PC-9 (cell line): ENCODE results near the gene GDPGP1. TPM values are rescaled to one million over a fixed set of nuclear protein-coding genes. Genes with fewer than 3 reads are reported as not detected.

Experiments used
- BruUV-seq: library from RNA; stranded (reverse); fragments of 400-500 nt; replicated peaks from 2 replicates; lab custom pipeline; 2021; lab: Mats Ljungman, UMichigan
- CTCF ChIA-PET: fragments of 300-600 bp; sonication (Branson Sonifier 250); formaldehyde crosslinking; loops from one replicate; lab custom pipeline; 2022; ENCODE audit warnings: antibody characterized with exemption; lab: Charles Lee
- POLR2A ChIA-PET: fragments of 300-600 bp; sonication (Branson Sonifier 250); formaldehyde crosslinking; loops from one replicate; lab custom pipeline; 2022; ENCODE audit warnings: antibody characterized with exemption; ENCODE audit not compliant: unreplicated experiment; lab: Charles Lee
- DNase-seq, 2 experiments: peaks; one replicate each; pipeline versions ENCODE4 v3.0.0 to v3.0.0-alpha.2; 2015 to 2022; ENCODE audit warnings: mixed read lengths in 1 of 2
- H2AFZ ChIP-seq: fragments of 200-600 bp; sonication (generic); 2 replicates; pipeline ENCODE4 v1.8.1; 2017; ENCODE audit warnings: antibody characterized with exemption
- H3F3A ChIP-seq: fragments of 200-600 bp; sonication (generic); 2 replicates; pipeline ENCODE4 v1.8.1; 2017; ENCODE audit warnings: antibody characterized with exemption, mild to moderate bottlenecking, low read depth; ENCODE audit not compliant: insufficient read depth
- H3K27ac ChIP-seq: fragments of 200-600 bp; sonication (generic); 2 replicates; pipeline ENCODE4 v1.6.1; 2016; ENCODE audit warnings: mixed run types
- H3K27me3 ChIP-seq: fragments of 200-600 bp; sonication (generic); 2 replicates; pipeline ENCODE4 v1.6.1; 2016; ENCODE audit warnings: low read depth, mixed run types; ENCODE audit not compliant: insufficient read depth
- H3K36me3 ChIP-seq: fragments of 200-600 bp; sonication (generic); 2 replicates; pipeline ENCODE4 v1.6.1; 2016; ENCODE audit warnings: low read depth, mixed run types
- H3K4me1 ChIP-seq: fragments of 200-600 bp; sonication (generic); replicated peaks from 2 replicates; pipeline ENCODE4 v1.6.1; 2016; ENCODE audit warnings: mixed run types; ENCODE audit not compliant: insufficient read depth
- H3K4me2 ChIP-seq: fragments of 200-600 bp; sonication (generic); 2 replicates; pipeline ENCODE4 v1.6.1; 2017; ENCODE audit warnings: mixed run types
- H3K4me3 ChIP-seq: fragments of 200-600 bp; sonication (generic); 2 replicates; pipeline ENCODE4 v1.6.1; 2016; ENCODE audit warnings: mixed run types
- H3K79me2 ChIP-seq: fragments of 200-600 bp; sonication (generic); 2 replicates; pipeline ENCODE4 v1.6.1; 2017; ENCODE audit warnings: low read depth, mixed run types
- H3K9me2 ChIP-seq: fragments of 200-600 bp; sonication (generic); 2 replicates; pipeline ENCODE4 v1.8.1; 2017; ENCODE audit warnings: mild to moderate bottlenecking; ENCODE audit not compliant: insufficient read depth
- H3K9me3 ChIP-seq: fragments of 200-600 bp; sonication (generic); 2 replicates; pipeline ENCODE4 v1.8.1; 2016; ENCODE audit warnings: low read depth; ENCODE audit not compliant: insufficient read depth
- H4K20me1 ChIP-seq: fragments of 200-600 bp; sonication (generic); 2 replicates; pipeline ENCODE4 v1.8.1; 2017; ENCODE audit not compliant: insufficient read depth
- CTCF ChIP-seq: fragments of 200-600 bp; sonication (generic); conservative IDR thresholded peaks from 2 replicates; pipeline ENCODE4 v1.6.1; 2017; ENCODE audit warnings: mixed run types, antibody characterized with exemption, mild to moderate bottlenecking, moderate library complexity
- EZH2 ChIP-seq: fragments of 200-600 bp; sonication (generic); IDR thresholded peaks from 2 replicates; pipeline ENCODE4 v1.8.0; 2017; ENCODE audit warnings: antibody characterized with exemption, low read depth
- intact Hi-C: fragments of 100-400 bp; cut with micrococcal nuclease; formaldehyde crosslinking; loops from one replicate; pipeline ENCODE4 v1.10.0; 2022; ENCODE audit not compliant: unreplicated experiment
- total RNA-seq: library from RNA; stranded (reverse); gene quantifications from 2 replicates; pipeline ENCODE4 v1.2.3, GENCODE V29; 2021

GDPGP1 gene
- total RNA-seq, 1 experiment from 2014 or later: 7.6 TPM

- Histone ChIP-seq H3K4me2 (peak overlapping the region; percentile 88), H3K9me2 (no peaks in the 10 kb centered on the region), H3F3A (peaks cover 85% of the 10 kb centered on the region), H3K27ac (peak overlapping the region; percentile 99), H3K4me3 (peak overlapping the region; percentile 49; the same call in 1 of the 2 replicates), H2AFZ (no peak overlapping the region), H3K36me3 (peaks cover 50% of the 10 kb centered on the region), H3K9me3 (no peaks in the 10 kb centered on the region), H3K4me1 (peaks cover 71% of the 10 kb centered on the region), H3K79me2 (peaks cover 85% of the 10 kb centered on the region), H3K27me3 (no peaks in the 10 kb centered on the region), H4K20me1 (no peaks in the 10 kb centered on the region)
- intact Hi-C loops: loop anchor here (1.0 to 5.0 kb wide), 2 partner anchors 52 to 111 kb away; partner anchors contain the start of gene IDH2
- POLR2A ChIA-PET: interaction anchor here (0.6 to 0.9 kb wide), 3 partner anchors 12 to 1299 kb away, joined by 3 to 7 read pairs (median 5); partner anchors contain the start of genes CIB1, GDPGP1 and SEMA4B
- CTCF ChIA-PET: interaction anchor here (0.7 kb wide), 2 partner anchors 22 to 68 kb away, joined by 3 to 5 read pairs; no protein-coding TSS in a partner anchor
- peak; percentile 82 to 83 for DNase-seq
- BruUV-seq: no TSS peak
- TF ChIP-seq CTCF (no peak), EZH2 (no peak)
These were observed 20.7 kb upstream of the GDPGP1 start for GRCh38 chr15:90213122-90213817.

- intact Hi-C loops: loop anchor here (1.0 to 5.0 kb wide), 2 partner anchors 53 to 112 kb away; partner anchors contain the start of gene IDH2
- peaks cover 48% of the 10 kb centered on the region for H3K36me3 ChIP-seq
- no peaks in the 10 kb centered on the region for H4K20me1 ChIP-seq
- no peak for TF ChIP-seq EZH2
- no peak for TF ChIP-seq CTCF
- no peaks in the 10 kb centered on the region for H3K9me2 ChIP-seq
- H3K79me2 ChIP-seq: peaks cover 83% of the 10 kb centered on the region
- H3K4me2 ChIP-seq: peak overlapping the region; percentile 88
- H2AFZ ChIP-seq: no peak overlapping the region
- ChIA-PET CTCF (interaction anchor here (0.7 to 0.8 kb wide), 3 partner anchors 22 to 107 kb away, joined by 3 to 6 read pairs (median 5); no protein-coding TSS in a partner anchor), POLR2A (interaction anchor here (0.6 kb wide), 1 partner anchor 13 kb away, joined by 7 read pairs; the partner anchor contains the start of gene SEMA4B)
- H3K9me3 ChIP-seq: no peaks in the 10 kb centered on the region
- BruUV-seq: no TSS peak
- H3K27me3 ChIP-seq: no peaks in the 10 kb centered on the region
- H3K4me1 ChIP-seq: peaks cover 66% of the 10 kb centered on the region
- peak overlapping the region; percentile 49; the same call in 1 of the 2 replicates for H3K4me3 ChIP-seq
- H3F3A ChIP-seq: peaks cover 79% of the 10 kb centered on the region
- H3K27ac ChIP-seq: peak overlapping the region; percentile 99
- DNase-seq: no peak
These were observed 20.2 kb upstream of the GDPGP1 start for GRCh38 chr15:90213818-90214204.

GRCh38 chr15:90214553-90215196, 19.3 kb upstream of the GDPGP1 start:
- Histone ChIP-seq H2AFZ (no peak overlapping the region), H3K4me2 (peak overlapping the region; percentile 27; the same call in 1 of the 2 replicates), H3K36me3 (peaks cover 54% of the 10 kb centered on the region), H4K20me1 (no peaks in the 10 kb centered on the region), H3K4me1 (peaks cover 57% of the 10 kb centered on the region), H3K27ac (peak overlapping the region; percentile 41), H3K27me3 (no peaks in the 10 kb centered on the region), H3K9me2 (no peaks in the 10 kb centered on the region), H3F3A (peaks cover 78% of the 10 kb centered on the region), H3K4me3 (no peak overlapping the region), H3K79me2 (peaks cover 82% of the 10 kb centered on the region), H3K9me3 (no peaks in the 10 kb centered on the region)
- ChIA-PET POLR2A (interaction anchor here (0.6 kb wide), 2 partner anchors 41 to 49 kb away, joined by 6 to 10 read pairs; no protein-coding TSS in a partner anchor), CTCF (interaction anchor here (0.6 to 0.8 kb wide), 7 partner anchors 11 to 502 kb away, joined by 3 to 6 read pairs (median 4); partner anchors contain the start of gene BLM)
- intact Hi-C loops: loop anchor here (5.0 kb wide), 1 partner anchor 112 kb away; the partner anchor contains the start of gene IDH2
- BruUV-seq: no TSS peak
- DNase-seq: no peak
- TF ChIP-seq CTCF: peak; percentile 31; the same call in 1 of the 2 replicates
- no peak for TF ChIP-seq EZH2
